SK-N-SH (cell line): ENCODE measurements around the gene CDH4. TPM values are rescaled to one million over a fixed set of nuclear protein-coding genes. Genes with fewer than 3 reads are reported as not detected.

Experiments
- CTCF ChIA-PET: fragments of 300-600, 350-600 bp; formaldehyde crosslinking; extraction: SDS; loops from one replicate; lab custom pipeline; 2021; lab: Yijun Ruan, JAX
- POLR2A ChIA-PET: fragments of 350-600 bp; sonication (Branson Sonifier 250); formaldehyde crosslinking; extraction: SDS; loops from one replicate; lab custom pipeline; 2020; ENCODE audit warnings: antibody characterized with exemption, inconsistent platforms; lab: Yijun Ruan, JAX
- DNase-seq: peaks from one replicate; pipeline ENCODE4 v3.0.0; 2012
- H2AFZ ChIP-seq: fragments of 200-600 bp; sonication (generic); 2 replicates; pipeline ENCODE4 v1.8.1; 2016; ENCODE audit warnings: antibody characterized with exemption, mild to moderate bottlenecking, low read depth
- H3F3A ChIP-seq: fragments of 200-600 bp; sonication (generic); replicated peaks from 2 replicates; pipeline ENCODE3; 2016; ENCODE audit warnings: antibody characterized with exemption, mild to moderate bottlenecking; ENCODE audit not compliant: insufficient read depth
- H3K27ac ChIP-seq, 2 experiments: fragments of 200-500 bp in 1 of 2; fragments of 200-600 bp in 1 of 2; sonication (Bioruptor generic) in 1 of 2; sonication (generic), shearing (Covaris generic) in 1 of 2; 2 replicates each; pipeline versions ENCODE4 v1.5.1 to v1.6.1; 2014 to 2016; ENCODE audit warnings: low read depth in 2 of 2, inconsistent platforms in 1 of 2, low read length in 1 of 2, mild to moderate bottlenecking in 1 of 2, mixed read lengths in 1 of 2
- H3K27me3 ChIP-seq: fragments of 200-600 bp; sonication (generic), shearing (Covaris generic); 2 replicates; pipeline ENCODE4 v1.6.1; 2016; ENCODE audit warnings: mixed run types; ENCODE audit not compliant: insufficient read depth
- H3K36me3 ChIP-seq, 2 experiments: fragments of 200-500 bp in 1 of 2; fragments of 200-600 bp in 1 of 2; sonication (Bioruptor generic) in 1 of 2; sonication (generic) in 1 of 2; replicated peaks in 1 of 2; 2 replicates each; pipeline versions ENCODE3 to v1.5.1; 2014 to 2016; ENCODE audit warnings: low read length in 1 of 2, mild to moderate bottlenecking in 1 of 2; ENCODE audit not compliant: insufficient read depth in 2 of 2, control insufficient read depth in 1 of 2
- H3K4me1 ChIP-seq, 2 experiments: fragments of 200-500 bp in 1 of 2; fragments of 200-600 bp in 1 of 2; sonication (Bioruptor generic) in 1 of 2; sonication (generic), shearing (Covaris generic) in 1 of 2; 2 replicates each; pipeline versions ENCODE4 v1.5.1 to v1.6.1; 2014 to 2016; ENCODE audit warnings: low read depth in 1 of 2, low read length in 1 of 2, mixed run types in 1 of 2; ENCODE audit not compliant: insufficient read depth in 2 of 2, control insufficient read depth in 1 of 2
- H3K4me2 ChIP-seq: fragments of 200-600 bp; sonication (generic), shearing (Covaris generic); 2 replicates; pipeline ENCODE4 v1.6.1; 2017; ENCODE audit warnings: mixed run types
- H3K4me3 ChIP-seq, 2 experiments: fragments of 200-500 bp in 1 of 2; fragments of 200-600 bp in 1 of 2; sonication (Bioruptor generic) in 1 of 2; sonication (generic), shearing (Covaris generic) in 1 of 2; 2 replicates each; pipeline versions ENCODE4 v1.5.1 to v1.8.1; 2014 to 2016; ENCODE audit warnings: low read depth in 2 of 2, inconsistent platforms in 1 of 2, low read length in 1 of 2, mild to moderate bottlenecking in 1 of 2, mixed read lengths in 1 of 2, moderate library complexity in 1 of 2
- H3K79me2 ChIP-seq: fragments of 200-600 bp; sonication (generic); 2 replicates; pipeline ENCODE4 v1.8.1; 2017; ENCODE audit warnings: mild to moderate bottlenecking; ENCODE audit not compliant: insufficient read depth
- H3K9ac ChIP-seq: fragments of 200-600 bp; sonication (generic); 2 replicates; pipeline ENCODE4 v1.6.1; 2017; ENCODE audit warnings: mixed run types
- H3K9me2 ChIP-seq: fragments of 200-600 bp; sonication (generic); 2 replicates; pipeline ENCODE4 v1.6.1; 2017; ENCODE audit warnings: mixed run types
- H3K9me3 ChIP-seq: fragments of 200-600 bp; sonication (generic); 2 replicates; pipeline ENCODE4 v1.6.1; 2017; ENCODE audit warnings: mixed run types, mild to moderate bottlenecking, moderate library complexity
- H4K20me1 ChIP-seq: fragments of 200-600 bp; sonication (generic); 2 replicates; pipeline ENCODE4 v1.6.1; 2017; ENCODE audit warnings: mild to moderate bottlenecking, mixed run types; ENCODE audit not compliant: insufficient read depth
- EP300 ChIP-seq, 2 experiments: IDR thresholded peaks; 2 replicates each; pipeline versions ENCODE4 v1.4.0 to v1.6.1; 2012; ENCODE audit warnings: borderline replicate concordance in 1 of 2, low read depth in 1 of 2, low read length in 1 of 2
- FOXJ3 ChIP-seq: sonication (generic); formaldehyde crosslinking; IDR thresholded peaks from 2 replicates; pipeline ENCODE4 v1.5.1; 2020; ENCODE audit warnings: mild to moderate bottlenecking, missing genetic modification reagents
- FOXM1 ChIP-seq: IDR thresholded peaks from 2 replicates; pipeline ENCODE4 v1.4.0; 2012; ENCODE audit warnings: low read depth, mild to moderate bottlenecking
- GABPA ChIP-seq: IDR thresholded peaks from 2 replicates; pipeline ENCODE4 v1.4.0; 2012; ENCODE audit warnings: low read depth, mild to moderate bottlenecking
- JUND ChIP-seq: IDR thresholded peaks from 2 replicates; pipeline ENCODE4 v1.4.0; 2012
- MEF2A ChIP-seq: IDR thresholded peaks from 2 replicates; pipeline ENCODE4 v1.4.0; 2012; ENCODE audit warnings: low read depth, borderline replicate concordance
- MXI1 ChIP-seq: IDR thresholded peaks from 2 replicates; pipeline ENCODE4 v1.6.1; 2012; ENCODE audit warnings: mild to moderate bottlenecking, low read depth, low read length, improper control_type of control experiment
- NRF1 ChIP-seq: IDR thresholded peaks from 2 replicates; pipeline ENCODE4 v1.6.1; 2012; ENCODE audit warnings: low read depth, mild to moderate bottlenecking, low read length
- RAD21 ChIP-seq: IDR thresholded peaks from 2 replicates; pipeline ENCODE4 v1.6.1; 2012; ENCODE audit warnings: mild to moderate bottlenecking, low read length
- RCOR1 ChIP-seq: fragments of 150-350 bp; IDR thresholded peaks from 2 replicates; pipeline ENCODE4 v1.6.1; 2017; ENCODE audit warnings: antibody characterized with exemption, low read length
- RXRA ChIP-seq: IDR thresholded peaks from 2 replicates; pipeline ENCODE4 v1.4.0; 2012; ENCODE audit warnings: low read depth, mild to moderate bottlenecking, borderline replicate concordance
- SMC3 ChIP-seq: IDR thresholded peaks from 2 replicates; pipeline ENCODE4 v1.6.1; 2012; ENCODE audit warnings: low read depth, low read length, improper control_type of control experiment
- TAF1 ChIP-seq: IDR thresholded peaks from 2 replicates; pipeline ENCODE4 v1.6.1; 2012; ENCODE audit warnings: low read depth, mild to moderate bottlenecking, low read length, moderate library complexity, borderline replicate concordance
- TCF12 ChIP-seq: IDR thresholded peaks from 2 replicates; pipeline ENCODE4 v1.4.0; 2012
- TEAD4 ChIP-seq: IDR thresholded peaks from 2 replicates; pipeline ENCODE4 v1.4.0; 2012; ENCODE audit warnings: mild to moderate bottlenecking, borderline replicate concordance; ENCODE audit not compliant: insufficient read depth
- WGBS: methylation state at CpG from one replicate; pipeline ENCODE4 v1.1.6; 2017; ENCODE audit warnings: low lambda C conversion rate; 5-methylcytosine and 5-hydroxymethylcytosine counted together
- polyA plus RNA-seq, 3 experiments: library from polyadenylated mRNA; depleted of rRNA; stranded (reverse); fragments of >200 nt; gene quantifications; 2 replicates each; pipeline ENCODE4 v1.2.3, GENCODE V29; 2012
- TF ChIP-seq, protein P1 (sequence below): IDR thresholded peaks from 2 replicates; pipeline ENCODE4 v1.6.1; 2012; ENCODE audit warnings: mild to moderate bottlenecking, low read depth, low read length, moderate library complexity
- TF ChIP-seq, protein P2 (sequence below): IDR thresholded peaks from 2 replicates; pipeline ENCODE4 v1.4.0; 2012; ENCODE audit warnings: low read depth, borderline replicate concordance
- TF ChIP-seq, protein P3 (sequence below): IDR thresholded peaks from 2 replicates; pipeline ENCODE4 v1.4.0; 2012; ENCODE audit warnings: low read depth, borderline replicate concordance
- TF ChIP-seq, protein P4 (sequence below): fragments of 200-600 bp; sonication (generic); IDR thresholded peaks from 2 replicates; pipeline ENCODE4 v1.6.1; 2017; ENCODE audit warnings: antibody characterized with exemption, mild to moderate bottlenecking, moderate library complexity
- TF ChIP-seq, protein P5 (sequence below): fragments of 150-350 bp; IDR thresholded peaks from 2 replicates; pipeline ENCODE4 v1.6.1; 2017; ENCODE audit warnings: antibody characterized with exemption, low read length, low read depth, borderline replicate concordance

Gene CDH4
- polyA plus RNA-seq, 1 of the 3 experiments (the other 2 are of a cell fraction), result not detected

DNA sequence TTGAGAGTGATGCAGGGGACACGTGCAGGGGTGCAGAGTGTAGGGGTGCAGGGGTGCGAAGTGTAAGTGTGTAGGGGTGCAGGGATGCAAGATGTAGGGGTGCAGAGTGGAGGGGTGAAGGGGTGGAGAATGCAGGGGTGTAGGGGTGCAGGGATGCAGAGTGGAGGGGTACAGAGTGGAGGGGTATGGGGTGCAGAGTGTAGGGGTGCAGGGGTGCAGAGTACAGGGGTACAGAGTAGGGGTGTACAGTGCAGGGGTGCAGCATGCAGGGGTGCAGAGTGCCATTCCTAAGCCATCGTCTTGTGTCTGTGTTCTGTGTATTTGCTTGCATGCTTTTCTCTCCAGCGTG, 468.3 kb downstream of the CDH4 start:
- DNase-seq, result no peak
- Histone ChIP-seq H3K4me1 (no peaks in the 10 kb centered on the region), H4K20me1 (no peaks in the 10 kb centered on the region), H3K4me2 (no peak overlapping the region), H3K27ac (no peak overlapping the region), H3K9ac (no peak overlapping the region), H3K36me3 (no peaks in the 10 kb centered on the region), H3F3A (no peaks in the 10 kb centered on the region), H3K4me3 (no peak overlapping the region), H3K79me2 (no peaks in the 10 kb centered on the region), H3K27me3 (no peaks in the 10 kb centered on the region), H2AFZ (no peak overlapping the region), H3K9me3 (no peaks in the 10 kb centered on the region), H3K9me2 (no peaks in the 10 kb centered on the region)
- no peak for TF ChIP-seq NRF1
- TF ChIP-seq, protein P1, sequence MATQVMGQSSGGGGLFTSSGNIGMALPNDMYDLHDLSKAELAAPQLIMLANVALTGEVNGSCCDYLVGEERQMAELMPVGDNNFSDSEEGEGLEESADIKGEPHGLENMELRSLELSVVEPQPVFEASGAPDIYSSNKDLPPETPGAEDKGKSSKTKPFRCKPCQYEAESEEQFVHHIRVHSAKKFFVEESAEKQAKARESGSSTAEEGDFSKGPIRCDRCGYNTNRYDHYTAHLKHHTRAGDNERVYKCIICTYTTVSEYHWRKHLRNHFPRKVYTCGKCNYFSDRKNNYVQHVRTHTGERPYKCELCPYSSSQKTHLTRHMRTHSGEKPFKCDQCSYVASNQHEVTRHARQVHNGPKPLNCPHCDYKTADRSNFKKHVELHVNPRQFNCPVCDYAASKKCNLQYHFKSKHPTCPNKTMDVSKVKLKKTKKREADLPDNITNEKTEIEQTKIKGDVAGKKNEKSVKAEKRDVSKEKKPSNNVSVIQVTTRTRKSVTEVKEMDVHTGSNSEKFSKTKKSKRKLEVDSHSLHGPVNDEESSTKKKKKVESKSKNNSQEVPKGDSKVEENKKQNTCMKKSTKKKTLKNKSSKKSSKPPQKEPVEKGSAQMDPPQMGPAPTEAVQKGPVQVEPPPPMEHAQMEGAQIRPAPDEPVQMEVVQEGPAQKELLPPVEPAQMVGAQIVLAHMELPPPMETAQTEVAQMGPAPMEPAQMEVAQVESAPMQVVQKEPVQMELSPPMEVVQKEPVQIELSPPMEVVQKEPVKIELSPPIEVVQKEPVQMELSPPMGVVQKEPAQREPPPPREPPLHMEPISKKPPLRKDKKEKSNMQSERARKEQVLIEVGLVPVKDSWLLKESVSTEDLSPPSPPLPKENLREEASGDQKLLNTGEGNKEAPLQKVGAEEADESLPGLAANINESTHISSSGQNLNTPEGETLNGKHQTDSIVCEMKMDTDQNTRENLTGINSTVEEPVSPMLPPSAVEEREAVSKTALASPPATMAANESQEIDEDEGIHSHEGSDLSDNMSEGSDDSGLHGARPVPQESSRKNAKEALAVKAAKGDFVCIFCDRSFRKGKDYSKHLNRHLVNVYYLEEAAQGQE, result no peak
- TF ChIP-seq, protein P2, sequence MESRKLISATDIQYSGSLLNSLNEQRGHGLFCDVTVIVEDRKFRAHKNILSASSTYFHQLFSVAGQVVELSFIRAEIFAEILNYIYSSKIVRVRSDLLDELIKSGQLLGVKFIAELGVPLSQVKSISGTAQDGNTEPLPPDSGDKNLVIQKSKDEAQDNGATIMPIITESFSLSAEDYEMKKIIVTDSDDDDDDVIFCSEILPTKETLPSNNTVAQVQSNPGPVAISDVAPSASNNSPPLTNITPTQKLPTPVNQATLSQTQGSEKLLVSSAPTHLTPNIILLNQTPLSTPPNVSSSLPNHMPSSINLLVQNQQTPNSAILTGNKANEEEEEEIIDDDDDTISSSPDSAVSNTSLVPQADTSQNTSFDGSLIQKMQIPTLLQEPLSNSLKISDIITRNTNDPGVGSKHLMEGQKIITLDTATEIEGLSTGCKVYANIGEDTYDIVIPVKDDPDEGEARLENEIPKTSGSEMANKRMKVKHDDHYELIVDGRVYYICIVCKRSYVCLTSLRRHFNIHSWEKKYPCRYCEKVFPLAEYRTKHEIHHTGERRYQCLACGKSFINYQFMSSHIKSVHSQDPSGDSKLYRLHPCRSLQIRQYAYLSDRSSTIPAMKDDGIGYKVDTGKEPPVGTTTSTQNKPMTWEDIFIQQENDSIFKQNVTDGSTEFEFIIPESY, result no peak
- TF ChIP-seq RAD21, result no peak
- TF ChIP-seq, protein P3, sequence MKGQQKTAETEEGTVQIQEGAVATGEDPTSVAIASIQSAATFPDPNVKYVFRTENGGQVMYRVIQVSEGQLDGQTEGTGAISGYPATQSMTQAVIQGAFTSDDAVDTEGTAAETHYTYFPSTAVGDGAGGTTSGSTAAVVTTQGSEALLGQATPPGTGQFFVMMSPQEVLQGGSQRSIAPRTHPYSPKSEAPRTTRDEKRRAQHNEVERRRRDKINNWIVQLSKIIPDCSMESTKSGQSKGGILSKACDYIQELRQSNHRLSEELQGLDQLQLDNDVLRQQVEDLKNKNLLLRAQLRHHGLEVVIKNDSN, result no peak
- no peak for TF ChIP-seq TCF12
- TF ChIP-seq TAF1, result no peak
- TF ChIP-seq RCOR1, result no peak
- TF ChIP-seq, protein P4, sequence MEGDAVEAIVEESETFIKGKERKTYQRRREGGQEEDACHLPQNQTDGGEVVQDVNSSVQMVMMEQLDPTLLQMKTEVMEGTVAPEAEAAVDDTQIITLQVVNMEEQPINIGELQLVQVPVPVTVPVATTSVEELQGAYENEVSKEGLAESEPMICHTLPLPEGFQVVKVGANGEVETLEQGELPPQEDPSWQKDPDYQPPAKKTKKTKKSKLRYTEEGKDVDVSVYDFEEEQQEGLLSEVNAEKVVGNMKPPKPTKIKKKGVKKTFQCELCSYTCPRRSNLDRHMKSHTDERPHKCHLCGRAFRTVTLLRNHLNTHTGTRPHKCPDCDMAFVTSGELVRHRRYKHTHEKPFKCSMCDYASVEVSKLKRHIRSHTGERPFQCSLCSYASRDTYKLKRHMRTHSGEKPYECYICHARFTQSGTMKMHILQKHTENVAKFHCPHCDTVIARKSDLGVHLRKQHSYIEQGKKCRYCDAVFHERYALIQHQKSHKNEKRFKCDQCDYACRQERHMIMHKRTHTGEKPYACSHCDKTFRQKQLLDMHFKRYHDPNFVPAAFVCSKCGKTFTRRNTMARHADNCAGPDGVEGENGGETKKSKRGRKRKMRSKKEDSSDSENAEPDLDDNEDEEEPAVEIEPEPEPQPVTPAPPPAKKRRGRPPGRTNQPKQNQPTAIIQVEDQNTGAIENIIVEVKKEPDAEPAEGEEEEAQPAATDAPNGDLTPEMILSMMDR, result no peak
- no peak for TF ChIP-seq MXI1
- TF ChIP-seq MEF2A, result no peak
- TF ChIP-seq, protein P5, sequence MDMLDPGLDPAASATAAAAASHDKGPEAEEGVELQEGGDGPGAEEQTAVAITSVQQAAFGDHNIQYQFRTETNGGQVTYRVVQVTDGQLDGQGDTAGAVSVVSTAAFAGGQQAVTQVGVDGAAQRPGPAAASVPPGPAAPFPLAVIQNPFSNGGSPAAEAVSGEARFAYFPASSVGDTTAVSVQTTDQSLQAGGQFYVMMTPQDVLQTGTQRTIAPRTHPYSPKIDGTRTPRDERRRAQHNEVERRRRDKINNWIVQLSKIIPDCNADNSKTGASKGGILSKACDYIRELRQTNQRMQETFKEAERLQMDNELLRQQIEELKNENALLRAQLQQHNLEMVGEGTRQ, result no peak
- no peak for TF ChIP-seq RXRA
- TF ChIP-seq FOXM1, result no peak
- TF ChIP-seq JUND, result no peak
- no peak for TF ChIP-seq GABPA
- TF ChIP-seq EP300 (IDR thresholded peaks at IDR 0.05; ENCODE audit: borderline replicate concordance in 1 of 2, low read depth in 1 of 2, low read length in 1 of 2), result no peak
- TF ChIP-seq FOXJ3 (CRISPR knock-in tag), result no peak
- no peak for TF ChIP-seq SMC3
- TF ChIP-seq TEAD4, result no peak
- CTCF ChIA-PET, result no interaction called here
- 26% methylated on average over 4 of the region's 4 CpGs for WGBS
- POLR2A ChIA-PET, result no interaction called here
